ENCODE results near the gene VWA8.

GRCh38 chr13:41791056-41791455 lies 169.9 kb downstream of the VWA8 start:
- TF ChIP-seq CTCF (IDR thresholded peaks at IDR 0.05; ENCODE audit: control extremely low read depth in 1 of 3, insufficient read depth in 1 of 3, low read depth in 1 of 3, low read length in 3 of 3) (no peak), POLR2AphosphoS5 (IDR thresholded peaks at IDR 0.05; ENCODE audit: low read depth, low read length) (no peak), PHF8 (conservative IDR thresholded peaks at IDR 0.05; ENCODE audit: low read depth, low read length) (no peak), POLR2A (IDR thresholded peaks at IDR 0.05; ENCODE audit: control extremely low read depth in 1 of 2, low read depth in 2 of 2, low read length in 2 of 2) (no peak)
